Activated CD8-positive, alpha-beta memory T cell treated with anti-CD3 and anti-CD28 coated beads, Interleukin-2, amount 50 U/mL, for 24 hours (primary cell): ENCODE results near the gene TXNDC2.

Source experiments
- DNase-seq: peaks from one replicate; pipeline ENCODE4 v3.0.0-alpha.2; 2020; ENCODE audit errors: extremely low read depth

The TXNDC2 gene

GRCh38 chr18:9931678-9932077 lies 45.9 kb downstream of the TXNDC2 start:
- DNase-seq, result no peak

GRCh38 chr18:9933865-9934264 lies 48.1 kb downstream of the TXNDC2 start:
- DNase-seq, result no peak

GRCh38 chr18:9934274-9934673 lies 48.5 kb downstream of the TXNDC2 start:
- no peak for DNase-seq
